ENCODE data around the gene HGF.

HGF gene

GRCh38 chr7:81676105-81676811 is 93.6 kb downstream of the HGF start:
- DNase-seq = no peak

GRCh38 chr7:81674431-81674830 is 95.4 kb downstream of the HGF start:
- DNase-seq = no peak

DNA sequence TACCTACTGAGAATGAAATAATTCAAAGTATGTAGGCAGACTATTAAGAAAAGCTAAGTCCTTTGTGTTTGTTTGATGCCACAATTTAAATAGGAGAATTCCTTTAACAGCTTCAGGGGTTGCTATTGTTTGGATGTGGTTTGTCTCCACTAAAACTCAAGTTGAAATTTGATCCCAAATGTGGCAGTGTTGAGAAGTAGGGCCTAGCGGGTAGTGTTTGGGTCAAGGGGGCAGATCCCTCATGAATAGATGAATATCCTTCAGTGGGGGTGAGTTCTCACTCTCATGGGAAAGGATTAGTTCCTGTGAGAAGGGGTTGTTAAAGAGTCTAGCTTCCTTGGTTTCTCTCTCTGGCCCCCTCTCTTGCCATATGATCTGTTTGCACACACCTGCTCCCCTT is 97.0 kb downstream of the HGF start:
- DNase-seq = no peak

DNA sequence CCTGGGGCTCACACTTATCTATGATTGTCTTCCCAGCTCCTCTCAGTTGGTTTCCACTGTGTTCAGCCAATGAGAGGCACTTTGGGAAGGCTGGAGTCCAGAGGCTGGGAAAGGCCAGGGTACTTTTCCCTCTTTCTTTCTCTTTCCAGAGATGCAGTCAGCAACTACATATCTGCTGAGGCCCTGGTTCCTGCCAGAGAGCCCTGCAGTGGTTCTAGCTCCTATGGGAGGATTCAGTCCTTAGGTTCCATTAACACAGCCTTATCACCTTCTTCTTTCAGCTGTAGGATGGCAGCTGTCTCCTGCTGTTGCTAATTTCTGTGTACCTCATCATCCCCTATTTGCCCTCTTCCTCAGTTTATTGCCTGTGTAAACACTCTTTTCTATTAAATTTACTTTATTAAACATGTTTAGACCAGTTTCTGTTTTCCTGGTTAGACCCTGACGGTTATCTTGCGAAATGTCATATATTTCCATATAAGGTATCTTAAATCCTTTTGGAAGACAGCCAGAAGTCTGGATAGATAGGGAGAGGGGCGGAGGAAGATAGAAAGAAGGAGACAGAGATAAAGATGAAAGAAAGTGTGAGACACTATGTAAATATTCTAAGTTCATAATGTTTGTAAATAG is 100.3 kb downstream of the HGF start:
- DNase-seq = no peak

DNA sequence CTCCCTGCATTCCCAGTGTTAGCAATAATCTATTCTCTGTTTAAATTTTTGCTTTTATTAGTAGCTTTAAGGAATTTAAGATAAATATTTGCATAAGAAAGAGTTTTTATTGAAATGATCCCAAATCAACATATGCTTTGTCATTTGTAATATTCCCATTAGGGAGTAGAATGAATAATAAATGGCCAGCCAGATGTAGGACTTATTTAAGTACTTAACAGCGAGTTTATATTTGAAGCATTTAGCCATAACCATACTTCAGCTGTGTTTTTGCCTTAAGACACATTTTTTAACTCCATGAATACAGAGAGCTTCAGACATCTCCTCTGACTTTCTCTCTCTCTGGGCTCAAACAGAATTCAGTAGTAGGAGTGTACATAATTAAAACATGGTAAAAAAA is 103.6 kb downstream of the HGF start:
- no peak for DNase-seq

- DNase-seq = no peak
These were observed 104.6 kb downstream of the HGF start for GRCh38 chr7:81665236-81665635.

- DNase-seq = no peak
These were observed 105.5 kb downstream of the HGF start for GRCh38 chr7:81664304-81664703.

DNA sequence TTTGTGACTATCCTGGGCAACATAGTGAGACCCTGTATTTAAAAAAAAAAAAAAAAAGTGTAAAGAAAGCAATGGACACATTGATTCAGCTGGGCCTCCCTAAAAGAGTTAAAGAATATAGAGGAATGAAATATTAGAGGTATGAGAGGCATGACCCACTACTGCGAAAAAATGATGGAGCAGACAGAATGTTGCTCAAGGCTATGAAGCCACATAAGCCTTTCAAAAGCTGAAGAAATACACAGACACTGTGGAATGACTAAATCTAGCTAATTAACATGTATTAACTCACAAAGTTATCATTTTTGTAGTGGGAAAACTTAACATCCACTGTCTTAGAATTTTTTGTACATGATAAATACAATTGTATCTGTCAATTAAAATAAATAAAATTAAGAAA is 107.3 kb downstream of the HGF start:
- no peak for DNase-seq

DNA sequence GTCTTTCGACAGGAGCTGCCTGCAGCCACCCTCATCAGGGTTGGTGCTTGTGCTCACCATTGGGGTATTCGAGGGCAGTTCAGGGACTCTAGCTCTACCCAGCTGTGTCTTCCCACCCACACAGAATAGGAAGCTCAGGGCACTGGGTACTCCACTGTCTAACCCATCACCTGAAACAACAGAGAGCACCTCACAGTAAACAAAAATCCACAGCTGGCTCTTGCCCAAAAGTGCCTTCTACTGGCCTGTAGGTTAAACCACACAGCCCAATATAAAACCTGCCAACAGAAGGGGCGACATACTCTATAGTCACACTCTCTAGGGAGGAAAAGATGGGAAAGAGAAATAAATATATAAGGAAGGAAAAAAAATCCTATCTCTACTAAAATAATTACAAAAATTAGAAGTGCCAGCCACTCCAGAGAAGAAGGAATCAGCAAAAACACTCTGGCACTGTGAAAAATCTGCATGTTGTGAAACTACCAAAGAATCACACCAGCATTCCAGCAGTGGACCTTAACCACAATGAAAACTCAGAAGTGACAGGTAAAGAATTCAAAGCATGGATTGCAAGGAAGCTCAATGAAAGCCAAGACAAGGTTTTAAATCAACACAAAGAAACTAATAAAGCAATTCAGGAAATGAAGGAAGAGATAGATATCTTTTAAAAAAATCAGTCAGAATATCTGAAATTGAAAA is 110.0 kb downstream of the HGF start:
- no peak for DNase-seq

- DNase-seq = no peak
These were observed 112.3 kb downstream of the HGF start for GRCh38 chr7:81657551-81657950.

- no peak for DNase-seq
These were observed 114.6 kb downstream of the HGF start for GRCh38 chr7:81655271-81655670.

GRCh38 chr7:81652225-81652624 is 117.6 kb downstream of the HGF start:
- DNase-seq = no peak

All from CD4-positive, alpha-beta T cell treated with Interferon gamma for 1 hour (primary cell).